ENCODE measurements around the gene SLC35F5. TPM values are rescaled to one million over a fixed set of nuclear protein-coding genes. Genes with fewer than 3 reads are reported as not detected.
A peak's percentile ranks its signal among the peaks of the same experiment; 100 is the strongest.

SLC35F5 gene
- total and polyA plus RNA-seq, 10 of the 15 experiments (the other 5 are each of a cell fraction or from before 2014, with no cell fraction given): 1.8 to 31.3 (median 16.5) TPM

GRCh38 chr2:113692698-113693428 is 63.6 kb downstream of the SLC35F5 start (continued):
- no peak for TF ChIP-seq ATF3 (IDR thresholded peaks at IDR 0.05; ENCODE audit: borderline replicate concordance, extremely low read depth, low read depth, low read length)
- no peak for TF ChIP-seq SMAD1 (IDR thresholded peaks at IDR 0.05; ENCODE audit: low read depth, partially characterized antibody)
- TF ChIP-seq FOXM1 (IDR thresholded peaks at IDR 0.05; ENCODE audit: low read depth, low read length): peak; percentile 66
- TF ChIP-seq JUND (IDR thresholded peaks at IDR 0.05; ENCODE audit: low read depth, low read length): no peak
- TF ChIP-seq NFIC (IDR thresholded peaks at IDR 0.05; ENCODE audit: low read depth, low read length): 0 out of 2 replicates have a peak, but pooled peaks have one; percentile 62
- no peak; a peak in 1 of 4 replicates for TF ChIP-seq BHLHE40 (IDR thresholded peaks at IDR 0.05; ENCODE audit: borderline replicate concordance in 1 of 2, low read depth in 2 of 2, low read length in 1 of 2)
- no peak for TF ChIP-seq SMC3 (IDR thresholded peaks at IDR 0.05; ENCODE audit: borderline replicate concordance, low read length)
- no peak for TF ChIP-seq MYB (IDR thresholded peaks at IDR 0.05; ENCODE audit: borderline replicate concordance, low read depth, low read length)
- peak; percentile 78 for TF ChIP-seq JUNB (IDR thresholded peaks at IDR 0.05)
- peak; percentile 64 for TF ChIP-seq ATF2 (IDR thresholded peaks at IDR 0.05; ENCODE audit: low read length)
- TF ChIP-seq ZBTB4 (CRISPR knock-in tag; IDR thresholded peaks at IDR 0.05): peak; percentile 42; the same call in 1 of the 2 replicates
- TF ChIP-seq MEF2A (IDR thresholded peaks at IDR 0.05; ENCODE audit: insufficient read depth, low read depth, low read length): peak; percentile 62; the same call in 1 of the 2 replicates
- TF ChIP-seq FOXK2 (IDR thresholded peaks at IDR 0.05): no peak
- peak; percentile 82 for TF ChIP-seq ZNF687 (IDR thresholded peaks at IDR 0.05)
- TF ChIP-seq RAD21 (IDR thresholded peaks at IDR 0.05; ENCODE audit: insufficient read depth, low read depth, low read length): 0 out of 2 replicates have a peak, but pooled peaks have one; percentile 22
- TF ChIP-seq SIX5 (IDR thresholded peaks at IDR 0.05; ENCODE audit: low read depth, low read length, severe bottlenecking): no peak

All from GM12878 (cell line).